Umbilical cord (tissue), 2 donors: ENCODE measurements around the gene NFE2L2. TPM values are rescaled to one million over a fixed set of nuclear protein-coding genes. Genes with fewer than 3 reads are reported as not detected.
"Not testable (repeated sequence)": the region's sequence is repeated elsewhere in the genome, so short reads cannot be mapped to it uniquely, and the experiment has no call there.

Experiments used
- DNase-seq: peaks from one replicate; pipeline ENCODE4 v3.0.0-alpha.2; 2015; ENCODE audit warnings: low spot score
- total RNA-seq: library from RNA; depleted of rRNA; stranded (reverse); fragments of >200 nt; gene quantifications from one replicate; pipeline ENCODE4 v1.2.3, GENCODE V29; 2014; ENCODE audit warnings: low replicate concordance; ENCODE audit not compliant: insufficient read depth

Gene NFE2L2
- total RNA-seq, 1 donor from 2014 or later: 57.8 TPM

- DNase-seq: no peak
Measured at GRCh38 chr2:177258059-177258458, 6.5 kb downstream of the NFE2L2 start.

GRCh38 chr2:177257471-177257870 is 7.1 kb downstream of the NFE2L2 start:
- DNase-seq: no peak

- DNase-seq: no peak
Measured at GRCh38 chr2:177256695-177257094, 7.8 kb downstream of the NFE2L2 start.

DNA sequence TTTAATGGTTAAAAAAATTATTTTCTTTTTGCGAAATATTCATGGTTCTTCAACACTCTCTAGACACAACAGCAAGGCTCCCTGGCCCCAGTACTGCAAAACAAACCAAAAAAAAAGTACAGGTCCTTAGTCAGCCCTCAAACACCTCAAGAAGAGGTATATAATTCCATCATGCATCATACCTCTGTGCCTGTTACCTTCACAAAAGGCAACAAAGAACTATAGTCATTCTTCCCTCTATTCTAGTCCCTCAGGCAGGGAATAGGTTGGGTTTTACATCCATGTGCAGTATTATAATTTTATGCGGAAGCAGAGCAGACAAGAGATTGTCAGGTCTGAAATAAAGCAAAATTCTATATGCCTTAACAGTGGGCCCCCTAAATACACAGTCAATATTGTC is 8.5 kb downstream of the NFE2L2 start:
- no peak for DNase-seq

GRCh38 chr2:177255227-177255601 is 9.3 kb downstream of the NFE2L2 start:
- no peak for DNase-seq

- no peak for DNase-seq
Measured at GRCh38 chr2:177254433-177255226, 9.9 kb downstream of the NFE2L2 start.

GRCh38 chr2:177253704-177254103 is 10.8 kb downstream of the NFE2L2 start:
- no peak for DNase-seq

DNA sequence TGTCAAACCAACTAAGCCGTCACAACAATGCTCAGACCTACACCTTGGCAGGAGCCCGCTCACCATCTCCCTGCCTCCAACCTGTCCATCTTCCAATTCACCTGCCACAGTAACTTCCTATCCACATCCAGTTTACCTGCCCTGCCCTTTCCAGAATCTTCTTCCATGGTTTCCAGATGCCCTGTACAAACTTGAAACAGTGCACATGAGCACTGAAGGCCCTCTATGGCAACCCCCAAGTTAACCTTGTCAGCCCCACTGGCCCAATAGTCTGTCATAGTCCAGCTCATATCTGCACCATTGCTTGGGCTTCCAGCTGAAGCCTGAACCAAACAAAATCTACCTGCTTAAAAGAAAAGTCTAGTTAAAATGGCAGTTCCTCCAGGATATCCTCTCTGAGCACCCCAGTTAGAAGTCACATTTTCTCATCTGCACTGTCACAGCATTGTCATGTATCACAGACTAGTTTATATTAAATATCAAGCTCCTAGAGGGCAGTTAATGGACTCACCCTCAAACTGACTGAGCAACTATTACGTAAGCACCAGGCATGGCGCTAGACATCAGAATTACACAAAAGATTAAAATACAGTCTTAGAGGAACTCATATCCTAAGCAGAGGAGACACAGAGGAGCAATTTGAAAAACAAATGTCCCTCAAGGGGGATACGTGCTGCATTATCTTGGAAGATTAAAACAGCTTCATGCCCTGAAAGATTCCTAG is 11.6 kb downstream of the NFE2L2 start:
- DNase-seq: no peak

DNA sequence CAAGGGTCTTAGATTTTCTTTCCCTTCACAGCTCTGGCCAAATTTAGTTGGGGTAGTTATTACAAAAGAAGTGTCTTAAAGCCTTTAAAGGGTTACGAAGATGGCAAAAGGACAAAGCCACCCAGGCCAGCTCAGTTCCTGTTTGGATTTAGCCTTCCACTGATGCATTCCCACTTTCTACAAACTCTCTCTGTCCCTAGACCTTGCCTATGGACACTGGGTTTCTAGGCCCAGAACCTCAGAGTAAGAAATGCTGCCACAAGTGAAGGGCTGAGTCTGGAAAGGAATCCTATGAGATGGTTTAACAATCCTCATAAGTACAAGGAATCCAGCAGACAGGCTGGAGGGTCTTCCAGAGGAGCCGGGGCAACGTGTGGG is 13.4 kb downstream of the NFE2L2 start:
- DNase-seq: no peak

GRCh38 chr2:177250461-177250860 is 14.1 kb downstream of the NFE2L2 start:
- DNase-seq: no peak

DNA sequence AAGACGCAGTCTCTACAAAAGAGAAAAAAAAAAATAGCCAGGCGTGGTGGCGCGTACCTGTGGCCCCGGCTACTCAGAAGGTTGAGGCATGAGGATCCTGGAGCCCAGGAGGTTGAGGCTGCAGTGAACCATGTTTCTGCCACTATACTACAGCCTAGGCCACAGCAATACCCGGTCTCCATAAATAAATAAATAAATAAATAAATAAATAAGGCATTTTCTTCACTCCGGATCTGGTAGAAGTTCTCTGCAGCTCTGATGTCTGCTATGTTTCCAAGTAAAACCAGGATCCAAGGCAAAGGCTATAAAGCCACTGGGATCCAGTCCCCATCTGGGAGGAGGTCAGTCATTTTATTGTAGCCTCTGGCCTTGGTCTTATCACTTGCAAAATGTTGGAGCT is 15.5 kb downstream of the NFE2L2 start:
- no peak for DNase-seq

DNA sequence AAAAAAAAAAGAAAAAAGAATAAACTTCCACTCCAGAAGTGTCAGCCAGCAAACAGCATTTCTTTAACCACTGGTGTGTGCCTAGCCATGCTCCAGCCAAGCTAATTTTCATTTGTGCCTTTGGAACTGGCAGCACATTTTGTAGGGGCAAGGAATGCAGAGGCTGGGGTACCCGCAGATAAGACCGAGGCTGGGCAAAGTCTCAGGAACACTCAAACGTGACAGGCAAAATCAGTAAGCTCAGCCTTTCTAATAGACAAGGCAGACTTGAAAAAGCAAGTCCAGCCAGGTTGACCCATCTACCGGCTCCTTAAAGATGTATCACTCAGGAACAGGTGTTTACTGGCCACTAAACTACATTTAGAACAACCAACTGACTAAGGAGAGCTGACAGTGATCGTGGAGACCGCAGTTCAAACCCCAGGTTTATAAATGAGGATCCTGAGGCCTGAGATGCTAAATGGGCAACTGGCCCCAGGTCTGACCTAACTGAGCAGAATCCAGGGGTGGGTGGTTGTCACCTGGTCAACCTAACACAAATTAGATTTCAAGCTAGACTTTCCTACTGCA is 16.7 kb downstream of the NFE2L2 start:
- no peak for DNase-seq

DNA sequence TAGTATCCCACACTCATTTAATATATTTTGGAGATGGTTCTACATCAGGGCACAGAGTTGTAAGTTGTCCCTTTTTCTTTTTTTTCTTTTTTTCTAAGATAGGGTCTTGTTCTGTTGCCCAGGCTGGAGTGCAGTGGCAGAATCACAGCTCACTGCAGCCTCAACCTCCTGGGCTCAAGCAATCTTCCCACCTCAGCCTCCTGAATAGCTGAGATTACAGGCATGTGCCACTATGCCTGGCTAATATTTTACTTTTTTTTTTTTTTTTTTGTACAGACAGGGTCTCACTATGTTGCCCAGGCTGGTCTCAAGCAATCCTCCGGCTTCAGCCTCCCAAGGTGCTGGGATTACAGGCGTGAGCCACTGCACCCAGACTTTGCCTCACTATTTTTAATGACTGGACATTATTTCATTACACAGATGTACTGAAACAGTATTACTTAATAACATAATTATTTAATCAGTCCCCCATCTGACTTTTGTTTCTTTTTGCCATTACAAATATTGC is 17.9 kb downstream of the NFE2L2 start:
- DNase-seq: not testable (repeated sequence)

- DNase-seq: peak; percentile 71
Measured at GRCh38 chr2:177246000-177246399, 18.5 kb downstream of the NFE2L2 start.

GRCh38 chr2:177245010-177245422 is 19.5 kb downstream of the NFE2L2 start:
- peak; percentile 83 for DNase-seq

- DNase-seq: no peak
Measured at GRCh38 chr2:177244244-177244771, 20.2 kb downstream of the NFE2L2 start.

DNA sequence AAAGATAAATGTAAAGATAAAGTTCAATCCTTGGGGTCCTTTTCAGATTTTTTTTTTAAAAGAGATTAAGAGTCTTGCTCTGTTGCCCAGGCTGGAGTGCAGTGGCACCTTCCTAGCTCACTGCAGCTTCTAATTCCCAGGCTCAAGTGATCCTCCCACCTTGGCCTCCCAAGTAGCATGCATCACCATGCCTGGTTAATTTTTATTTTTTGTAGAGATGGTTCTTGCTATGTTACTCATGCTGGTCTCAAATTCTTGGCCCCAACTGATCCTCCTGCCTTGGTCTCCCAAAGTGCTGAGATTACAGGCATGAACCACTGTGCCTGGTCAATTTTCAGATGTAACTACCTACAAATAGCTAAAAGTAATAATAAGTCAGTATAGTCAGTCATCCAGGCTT is 21.1 kb downstream of the NFE2L2 start:
- no peak for DNase-seq

GRCh38 chr2:177243073-177243472 is 21.5 kb downstream of the NFE2L2 start:
- DNase-seq: no peak

GRCh38 chr2:177242121-177242987 is 22.2 kb downstream of the NFE2L2 start:
- peak; percentile 97 for DNase-seq

- DNase-seq: no peak
Measured at GRCh38 chr2:177241711-177242120, 22.8 kb downstream of the NFE2L2 start.

DNA sequence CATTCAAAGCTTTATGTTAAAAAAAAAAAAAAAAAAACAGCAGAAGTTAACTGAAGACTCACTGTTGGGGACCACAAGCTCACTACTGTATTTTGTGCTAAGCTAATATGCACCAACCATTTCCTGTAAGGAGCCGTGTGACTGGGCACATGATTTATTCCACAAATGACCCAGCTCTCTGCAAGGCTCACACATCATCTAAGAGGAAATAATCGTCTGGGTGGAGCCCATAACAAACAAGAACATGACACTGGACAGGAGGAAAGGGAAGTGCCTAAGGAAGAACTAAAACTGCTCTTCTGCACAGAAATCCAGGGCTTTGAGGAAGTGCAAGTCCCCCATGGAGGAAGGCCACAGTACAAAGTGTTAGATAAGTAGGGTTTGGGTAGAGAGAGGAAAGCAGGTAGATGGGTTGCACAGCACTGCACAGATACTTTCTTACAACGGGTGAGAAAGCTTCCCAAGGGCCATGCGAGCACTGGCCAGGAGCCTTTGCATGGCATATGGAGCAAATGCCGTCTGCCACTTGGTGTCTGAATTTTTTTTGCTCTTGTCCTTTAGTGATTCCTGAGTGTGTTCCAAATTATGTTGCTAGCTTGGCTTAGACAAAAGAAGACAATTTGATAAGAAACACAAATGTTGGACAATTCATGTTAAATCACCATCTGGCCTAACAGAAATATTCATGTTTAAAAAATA is 24.4 kb downstream of the NFE2L2 start:
- peak; percentile 73 for DNase-seq
